DND-41 (cell line): ENCODE data around the gene SH3TC2.

Experiments
- CTCF ChIP-seq: IDR thresholded peaks from 2 replicates; pipeline ENCODE4 v1.5.1; 2012; ENCODE audit warnings: borderline replicate concordance, low read length, moderate library complexity, mild to moderate bottlenecking; ENCODE audit not compliant: poor library complexity, severe bottlenecking; ENCODE audit errors: extremely low read depth
- EZH2 ChIP-seq: IDR thresholded peaks from 3 replicates; pipeline ENCODE4 v1.6.1; 2012; ENCODE audit warnings: borderline replicate concordance, low read depth, mild to moderate bottlenecking, moderate library complexity, low read length, inconsistent platforms; ENCODE audit not compliant: severe bottlenecking

DNA sequence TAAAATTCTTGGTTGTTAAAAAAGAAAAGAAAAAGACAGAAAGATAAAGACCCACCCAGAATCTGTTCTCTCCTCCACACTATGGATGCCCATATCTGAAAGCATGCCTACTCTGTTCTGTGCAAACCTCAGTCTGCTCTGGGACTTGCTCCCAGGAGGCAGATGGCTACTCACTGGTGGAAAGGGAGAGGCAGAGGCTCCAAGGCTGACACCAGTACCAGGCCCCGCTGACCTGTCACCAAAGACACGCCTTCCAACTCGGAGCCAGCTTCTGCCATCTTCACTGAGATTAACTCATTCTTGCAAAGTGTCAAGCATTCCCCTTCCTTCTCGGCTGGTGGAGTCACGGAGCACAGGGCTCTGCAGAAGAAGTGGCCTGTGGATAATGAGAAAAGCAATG is 21.6 kb downstream of the SH3TC2 start:
- TF ChIP-seq CTCF = no peak
- TF ChIP-seq EZH2 = no peak
